ENCODE results near the gene LINC01488.

Gene LINC01488

GRCh38 chr11:69443968-69444364 is 37.5 kb upstream of the LINC01488 start:
- peaks cover 8% of the 10 kb centered on the region for H3K4me1 ChIP-seq (ENCODE audit: control insufficient read depth, low read depth, low read length)
- H2BK15ac ChIP-seq (replicated peaks; ENCODE audit: low read depth): no peak overlapping the region
- peak overlapping the region; percentile 84 for H3K27ac ChIP-seq (ENCODE audit: low read depth, low read length)
- H2BK120ac ChIP-seq (ENCODE audit: low read depth, low read length): peak overlapping the region; percentile 33
- DNase-seq: peak; percentile 55
- peak overlapping the region; percentile 77 for H3K4ac ChIP-seq (ENCODE audit: low read depth, low read length)
- H3K4me2 ChIP-seq (ENCODE audit: low read length): peak overlapping the region; percentile 35
- no peak overlapping the region for H2AK5ac ChIP-seq (ENCODE audit: low read length)
- no peaks in the 10 kb centered on the region for H3K79me2 ChIP-seq (ENCODE audit: control insufficient read depth, insufficient read depth, low read length)
- H3K9ac ChIP-seq (ENCODE audit: low read length): peak overlapping the region; percentile 70
- no peak overlapping the region for H3K4me3 ChIP-seq (ENCODE audit: low read length)
- no peak overlapping the region for H3K23ac ChIP-seq (ENCODE audit: low read length)
- no peak overlapping the region for H2BK5ac ChIP-seq (ENCODE audit: low read length)
- H3K79me1 ChIP-seq (ENCODE audit: low read length): no peaks in the 10 kb centered on the region
- H3K27me3 ChIP-seq (ENCODE audit: insufficient read depth, low read length, poor library complexity): no peaks in the 10 kb centered on the region
- peak overlapping the region; percentile 83 for H3K56ac ChIP-seq (ENCODE audit: low read length)
- no peaks in the 10 kb centered on the region for H3K36me3 ChIP-seq (ENCODE audit: control insufficient read depth, insufficient read depth, low read length)
- no peak overlapping the region for H4K8ac ChIP-seq (ENCODE audit: low read depth, low read length)
- H4K5ac ChIP-seq (ENCODE audit: low read length): peak overlapping the region; percentile 74
- no CpG with 5 or more reads among the region's 6 CpGs for WGBS (ENCODE audit: extremely low coverage, insufficient coverage, low lambda C conversion rate)
- H3K18ac ChIP-seq (ENCODE audit: low read length): peak overlapping the region; percentile 82

GRCh38 chr11:69444381-69445130 is 36.9 kb upstream of the LINC01488 start:
- Histone ChIP-seq H2BK120ac (ENCODE audit: low read depth, low read length) (peak overlapping the region; percentile 83), H3K79me2 (ENCODE audit: control insufficient read depth, insufficient read depth, low read length) (no peaks in the 10 kb centered on the region), H4K5ac (ENCODE audit: low read length) (no peak overlapping the region), H3K4me1 (ENCODE audit: control insufficient read depth, low read depth, low read length) (peaks cover 6% of the 10 kb centered on the region), H3K36me3 (ENCODE audit: control insufficient read depth, insufficient read depth, low read length) (no peaks in the 10 kb centered on the region), H3K27me3 (ENCODE audit: insufficient read depth, low read length, poor library complexity) (no peaks in the 10 kb centered on the region), H3K23ac (ENCODE audit: low read length) (no peak overlapping the region), H3K27ac (ENCODE audit: low read depth, low read length) (peak overlapping the region; percentile 84), H3K18ac (ENCODE audit: low read length) (peak overlapping the region; percentile 29), H2BK5ac (ENCODE audit: low read length) (no peak overlapping the region), H3K4me2 (ENCODE audit: low read length) (no peak overlapping the region), H3K56ac (ENCODE audit: low read length) (peak overlapping the region; percentile 83), H3K4me3 (ENCODE audit: low read length) (no peak overlapping the region), H3K79me1 (ENCODE audit: low read length) (no peaks in the 10 kb centered on the region), H3K9ac (ENCODE audit: low read length) (no peak overlapping the region), H2AK5ac (ENCODE audit: low read length) (no peak overlapping the region), H4K8ac (ENCODE audit: low read depth, low read length) (no peak overlapping the region), H2BK15ac (replicated peaks; ENCODE audit: low read depth) (no peak overlapping the region), H3K4ac (ENCODE audit: low read depth, low read length) (no peak overlapping the region)
- WGBS (ENCODE audit: extremely low coverage, insufficient coverage, low lambda C conversion rate): no CpG with 5 or more reads among the region's 32 CpGs
- peak; percentile 84 for DNase-seq

- DNase-seq: no peak
- no peak overlapping the region for H3K4me2 ChIP-seq (ENCODE audit: low read length)
- no peak overlapping the region for H3K23ac ChIP-seq (ENCODE audit: low read length)
- H3K79me2 ChIP-seq (ENCODE audit: control insufficient read depth, insufficient read depth, low read length): no peaks in the 10 kb centered on the region
- H3K36me3 ChIP-seq (ENCODE audit: control insufficient read depth, insufficient read depth, low read length): no peaks in the 10 kb centered on the region
- no peak overlapping the region for H2AK5ac ChIP-seq (ENCODE audit: low read length)
- no peak overlapping the region for H2BK15ac ChIP-seq (replicated peaks; ENCODE audit: low read depth)
- no CpG with 5 or more reads among the region's 11 CpGs for WGBS (ENCODE audit: extremely low coverage, insufficient coverage, low lambda C conversion rate)
- H4K5ac ChIP-seq (ENCODE audit: low read length): no peak overlapping the region
- H3K56ac ChIP-seq (ENCODE audit: low read length): peak overlapping the region; percentile 76
- H3K18ac ChIP-seq (ENCODE audit: low read length): peak overlapping the region; percentile 29
- H2BK120ac ChIP-seq (ENCODE audit: low read depth, low read length): peak overlapping the region; percentile 83
- no peak overlapping the region for H3K4me3 ChIP-seq (ENCODE audit: low read length)
- H3K79me1 ChIP-seq (ENCODE audit: low read length): no peaks in the 10 kb centered on the region
- H3K4ac ChIP-seq (ENCODE audit: low read depth, low read length): no peak overlapping the region
- H3K4me1 ChIP-seq (ENCODE audit: control insufficient read depth, low read depth, low read length): peaks cover 6% of the 10 kb centered on the region
- no peak overlapping the region for H3K9ac ChIP-seq (ENCODE audit: low read length)
- H2BK5ac ChIP-seq (ENCODE audit: low read length): no peak overlapping the region
- peak overlapping the region; percentile 33 for H3K27ac ChIP-seq (ENCODE audit: low read depth, low read length)
- no peak overlapping the region for H4K8ac ChIP-seq (ENCODE audit: low read depth, low read length)
- no peaks in the 10 kb centered on the region for H3K27me3 ChIP-seq (ENCODE audit: insufficient read depth, low read length, poor library complexity)
These were observed 36.4 kb upstream of the LINC01488 start for GRCh38 chr11:69445131-69445470.

- no peaks in the 10 kb centered on the region for H3K36me3 ChIP-seq (ENCODE audit: control insufficient read depth, insufficient read depth, low read length)
- peaks cover 6% of the 10 kb centered on the region for H3K4me1 ChIP-seq (ENCODE audit: control insufficient read depth, low read depth, low read length)
- no peak for DNase-seq
These were observed 35.4 kb upstream of the LINC01488 start for GRCh38 chr11:69446108-69446507.

GRCh38 chr11:69447786-69448185 is 33.7 kb upstream of the LINC01488 start:
- H3K9ac ChIP-seq (ENCODE audit: low read length): no peak overlapping the region
- H3K79me1 ChIP-seq (ENCODE audit: low read length): no peaks in the 10 kb centered on the region
- peaks cover 6% of the 10 kb centered on the region for H3K4me1 ChIP-seq (ENCODE audit: control insufficient read depth, low read depth, low read length)
- no peaks in the 10 kb centered on the region for H3K27me3 ChIP-seq (ENCODE audit: insufficient read depth, low read length, poor library complexity)
- H3K18ac ChIP-seq (ENCODE audit: low read length): no peak overlapping the region
- H2BK15ac ChIP-seq (replicated peaks; ENCODE audit: low read depth): no peak overlapping the region
- no peak overlapping the region for H4K5ac ChIP-seq (ENCODE audit: low read length)
- no peak overlapping the region for H3K56ac ChIP-seq (ENCODE audit: low read length)
- no peak for DNase-seq
- H2BK120ac ChIP-seq (ENCODE audit: low read depth, low read length): no peak overlapping the region
- H3K27ac ChIP-seq (ENCODE audit: low read depth, low read length): no peak overlapping the region
- no peaks in the 10 kb centered on the region for H3K36me3 ChIP-seq (ENCODE audit: control insufficient read depth, insufficient read depth, low read length)
- no peak overlapping the region for H2AK5ac ChIP-seq (ENCODE audit: low read length)
- no peak overlapping the region for H3K23ac ChIP-seq (ENCODE audit: low read length)
- no peak overlapping the region for H3K4me2 ChIP-seq (ENCODE audit: low read length)
- WGBS (ENCODE audit: extremely low coverage, insufficient coverage, low lambda C conversion rate): no CpG with 5 or more reads among the region's 7 CpGs
- no peak overlapping the region for H2BK5ac ChIP-seq (ENCODE audit: low read length)
- no peak overlapping the region for H4K8ac ChIP-seq (ENCODE audit: low read depth, low read length)
- H3K4me3 ChIP-seq (ENCODE audit: low read length): no peak overlapping the region
- H3K4ac ChIP-seq (ENCODE audit: low read depth, low read length): no peak overlapping the region
- no peaks in the 10 kb centered on the region for H3K79me2 ChIP-seq (ENCODE audit: control insufficient read depth, insufficient read depth, low read length)

More at GRCh38 chr11:69446108-69446507, 35.4 kb upstream of the LINC01488 start:
- Histone ChIP-seq H3K4me3 (ENCODE audit: low read length) (no peak overlapping the region), H3K18ac (ENCODE audit: low read length) (no peak overlapping the region), H3K27me3 (ENCODE audit: insufficient read depth, low read length, poor library complexity) (no peaks in the 10 kb centered on the region), H3K56ac (ENCODE audit: low read length) (no peak overlapping the region), H3K23ac (ENCODE audit: low read length) (no peak overlapping the region), H3K27ac (ENCODE audit: low read depth, low read length) (no peak overlapping the region), H2AK5ac (ENCODE audit: low read length) (no peak overlapping the region), H3K4ac (ENCODE audit: low read depth, low read length) (no peak overlapping the region), H3K79me1 (ENCODE audit: low read length) (no peaks in the 10 kb centered on the region), H3K79me2 (ENCODE audit: control insufficient read depth, insufficient read depth, low read length) (no peaks in the 10 kb centered on the region), H2BK5ac (ENCODE audit: low read length) (no peak overlapping the region), H2BK120ac (ENCODE audit: low read depth, low read length) (no peak overlapping the region), H4K8ac (ENCODE audit: low read depth, low read length) (no peak overlapping the region), H3K9ac (ENCODE audit: low read length) (no peak overlapping the region), H3K4me2 (ENCODE audit: low read length) (no peak overlapping the region), H4K5ac (ENCODE audit: low read length) (no peak overlapping the region), H2BK15ac (replicated peaks; ENCODE audit: low read depth) (no peak overlapping the region)
- WGBS (ENCODE audit: extremely low coverage, insufficient coverage, low lambda C conversion rate): no CpG with 5 or more reads among the region's 11 CpGs

All from mesendoderm (in vitro differentiated cells).